GM12878 (cell line): ENCODE data around the gene CNR2. TPM values are rescaled to one million over a fixed set of nuclear protein-coding genes. Genes with fewer than 3 reads are reported as not detected.

Experiments
- ATAC-seq: fragments of 200-7000 bp; cut with Tn5 transposase; 3 replicates; pipeline ENCODE4 v1.9.1; 2020; ENCODE audit warnings: mild to moderate bottlenecking, moderate library complexity
- BruUV-seq: library from RNA; stranded (reverse); fragments of 400-500 nt; replicated peaks from 2 replicates; lab custom pipeline; 2021; lab: Mats Ljungman, UMichigan
- CTCF ChIA-PET: fragments of 300-600 bp; sonication (Branson Sonifier 250); formaldehyde crosslinking; extraction: SDS; loops from one replicate; lab custom pipeline; 2021; ENCODE audit warnings: inconsistent platforms; lab: Yijun Ruan, JAX
- POLR2A ChIA-PET: fragments of 350-600 bp; formaldehyde crosslinking; extraction: SDS; loops from one replicate; lab custom pipeline; 2021; ENCODE audit warnings: inconsistent platforms; lab: Charles Lee
- RAD21 ChIA-PET: fragments of 300-600 bp; sonication (Branson Sonifier 250); formaldehyde crosslinking; loops from one replicate; lab custom pipeline; 2023; ENCODE audit warnings: antibody characterized with exemption; ENCODE audit not compliant: unreplicated experiment; lab: Charles Lee
- SMC1A ChIA-PET: fragments of 300-600 bp; sonication (Branson Sonifier 250); formaldehyde crosslinking; loops from one replicate; lab custom pipeline; 2023; ENCODE audit not compliant: unreplicated experiment, uncharacterized antibody; lab: Charles Lee
- DNase-seq: peaks from one replicate; pipeline ENCODE4 v3.0.0-alpha.2; 2011; ENCODE audit warnings: low read depth, low spot score
- FAIRE-seq: peaks from 3 replicates; lab custom pipeline; 2011; peaks lifted over from hg19 to GRCh38; lab: Jason Lieb, UNC
- H2AFZ ChIP-seq: 2 replicates; pipeline ENCODE4 v1.6.0; 2011; ENCODE audit warnings: low read depth, low read length, control low read depth; ENCODE audit not compliant: control insufficient read depth
- H3K27ac ChIP-seq: 2 replicates; pipeline ENCODE4 v1.5.1; 2011; ENCODE audit warnings: control low read depth; ENCODE audit not compliant: control insufficient read depth, insufficient read depth
- H3K27me3 ChIP-seq, 2 experiments: replicated peaks in 1 of 2; 2 replicates each; pipeline versions ENCODE4 v1.6.0 to v1.6.1; 2011; ENCODE audit warnings: low read length in 1 of 2; ENCODE audit not compliant: control insufficient read depth in 2 of 2, insufficient read depth in 2 of 2
- H3K36me3 ChIP-seq, 2 experiments: 2 replicates each; pipeline ENCODE4 v1.5.1; 2011; ENCODE audit warnings: low read length in 1 of 2; ENCODE audit not compliant: control insufficient read depth in 2 of 2, insufficient read depth in 2 of 2
- H3K4me1 ChIP-seq: 2 replicates; pipeline ENCODE4 v1.6.1; 2011; ENCODE audit warnings: mild to moderate bottlenecking, low read length, moderate library complexity, mixed read lengths; ENCODE audit not compliant: control insufficient read depth, insufficient read depth
- H3K4me2 ChIP-seq: 2 replicates; pipeline ENCODE4 v1.6.0; 2011; ENCODE audit warnings: control low read depth; ENCODE audit not compliant: control insufficient read depth, insufficient read depth
- H3K4me3 ChIP-seq: fragments of 200-600 bp; sonication (generic); 2 replicates; pipeline ENCODE4 v1.5.1; 2016
- H3K79me2 ChIP-seq: 2 replicates; pipeline ENCODE4 v1.6.0; 2011; ENCODE audit warnings: low read length; ENCODE audit not compliant: control insufficient read depth, insufficient read depth
- H3K9ac ChIP-seq: 2 replicates; pipeline ENCODE4 v1.8.0; 2011; ENCODE audit warnings: low read length, control low read depth, mixed read lengths; ENCODE audit not compliant: control insufficient read depth, insufficient read depth
- H3K9me3 ChIP-seq: replicated peaks from 3 replicates; pipeline ENCODE4 v1.5.1; 2011; ENCODE audit warnings: mild to moderate bottlenecking, low read length; ENCODE audit not compliant: control insufficient read depth, insufficient read depth
- H4K20me1 ChIP-seq: 2 replicates; pipeline ENCODE4 v1.6.0; 2011; ENCODE audit not compliant: control insufficient read depth, insufficient read depth
- ATF2 ChIP-seq: IDR thresholded peaks from 2 replicates; pipeline ENCODE4 v1.6.1; 2012; ENCODE audit warnings: low read length, inconsistent platforms
- ESRRA ChIP-seq: IDR thresholded peaks from 2 replicates; pipeline ENCODE4 v1.6.1; 2012; ENCODE audit warnings: mild to moderate bottlenecking, low read length, improper control_type of control experiment
- HDAC6 ChIP-seq: fragments of 200-600 bp; sonication (generic); IDR thresholded peaks from one replicate; pipeline ENCODE4 v1.8.0; 2017; ENCODE audit warnings: antibody characterized with exemption; ENCODE audit not compliant: unreplicated experiment
- HDGF ChIP-seq: fragments of 450-650 bp; IDR thresholded peaks from 2 replicates; pipeline ENCODE4 v1.6.1; 2016; ENCODE audit warnings: antibody characterized with exemption
- IKZF1 ChIP-seq: fragments of 450-650 bp; conservative IDR thresholded peaks from 2 replicates; pipeline ENCODE4 v1.6.1; 2017; ENCODE audit warnings: antibody characterized with exemption, mild to moderate bottlenecking
- MEF2B ChIP-seq: fragments of 450-650 bp; IDR thresholded peaks from 2 replicates; pipeline ENCODE4 v1.6.1; 2018; ENCODE audit warnings: mild to moderate bottlenecking, moderate library complexity; ENCODE audit not compliant: partially characterized antibody, poor library complexity, severe bottlenecking
- MTA2 ChIP-seq: fragments of 450-650 bp; IDR thresholded peaks from 2 replicates; pipeline ENCODE4 v1.6.1; 2016; ENCODE audit warnings: low read depth, mild to moderate bottlenecking, moderate library complexity
- MXI1 ChIP-seq: fragments of 150-350 bp; IDR thresholded peaks from 2 replicates; pipeline ENCODE4 v1.6.1; 2011; ENCODE audit warnings: low read depth, mild to moderate bottlenecking, inconsistent platforms, low read length, improper control_type of control experiment
- SMC3 ChIP-seq: IDR thresholded peaks from 2 replicates; pipeline ENCODE4 v1.6.1; 2011; ENCODE audit warnings: low read length, improper control_type of control experiment, borderline replicate concordance
- STAT1 ChIP-seq: fragments of 450-650 bp; conservative IDR thresholded peaks from 2 replicates; pipeline ENCODE4 v1.6.1; 2014; ENCODE audit warnings: antibody characterized with exemption, mild to moderate bottlenecking
- WGBS: methylation state at CpG from one replicate; pipeline ENCODE4 v1.1.6; 2016; ENCODE audit warnings: low lambda C conversion rate; ENCODE audit not compliant: insufficient replicate concordance, insufficient coverage; ENCODE audit errors: missing lambda C conversion rate; 5-methylcytosine and 5-hydroxymethylcytosine counted together
- in situ Hi-C: fragments of 300-500 bp; cut with MboI; formaldehyde crosslinking; loops from 9 replicates; pipeline ENCODE4 v1.14.3; 2018; ENCODE audit warnings: mixed read lengths
- intact Hi-C: fragments of 100-400 bp; cut with micrococcal nuclease; formaldehyde crosslinking; loops from one replicate; pipeline ENCODE4 v1.14.2; 2022; ENCODE audit not compliant: unreplicated experiment
- polyA plus RNA-seq, 11 experiments: library from polyadenylated mRNA; depleted of rRNA in 4 of 11; unstranded in 6 of 11; stranded (reverse) in 5 of 11; fragments of >200 nt; fragmentation: Nextera tagmentation in 4 of 11; fragmentation: Illumina TruSeq in 1 of 11; extraction: Ambion mirVana in 4 of 11; extraction: Trizol in 1 of 11; gene quantifications; 1 replicate in 1 of 11; 2 replicates in 10 of 11; pipeline versions ENCODE4 v1.2.1 to v1.2.3, GENCODE V29; 2011 to 2016; ENCODE audit warnings: inconsistent platforms in 2 of 11, missing spikeins in 2 of 11, low read depth in 1 of 11
- total RNA-seq, 4 experiments: library from RNA; depleted of rRNA in 3 of 4; stranded (reverse); fragments of >200 nt in 3 of 4; fragmentation: Illumina TruSeq in 1 of 4; extraction: Trizol in 1 of 4; gene quantifications; 2 replicates each; pipeline versions ENCODE4 v1.2.1 to v1.2.3, GENCODE V29; 2013 to 2021
- TF ChIP-seq, protein P1 (sequence below): IDR thresholded peaks from 2 replicates; pipeline ENCODE4 v1.6.1; 2011; ENCODE audit warnings: low read depth, mild to moderate bottlenecking, low read length, moderate library complexity, borderline replicate concordance; ENCODE audit errors: extremely low read depth
- TF ChIP-seq, protein P2 (sequence below): IDR thresholded peaks from 2 replicates; pipeline ENCODE4 v1.6.1; 2012; ENCODE audit warnings: mild to moderate bottlenecking, low read depth, low read length
- TF ChIP-seq, protein P3 (sequence below): fragments of 150-350 bp; IDR thresholded peaks from 2 replicates; pipeline ENCODE4 v1.6.1; 2014; ENCODE audit warnings: mild to moderate bottlenecking, low read depth, low read length

Gene CNR2
- total and polyA plus RNA-seq, 10 of the 15 experiments (the other 5 are each of a cell fraction or from before 2014, with no cell fraction given), result 0.46 to 19.8 (median 12.2) TPM

- ATAC-seq, result no peak
- H3K79me2 ChIP-seq, result peaks cover 49% of the 10 kb centered on the region
- DNase-seq, result no peak
- ChIA-PET CTCF (interaction anchor here (1.6 to 10.5 kb wide), 2 partner anchors 14 to 93 kb away, joined by 11 to 109 read pairs; no protein-coding TSS in a partner anchor), SMC1A (interaction anchor here (1.3 kb wide), 1 partner anchor 14 kb away, joined by 3 read pairs; no protein-coding TSS in a partner anchor)
- peaks cover 48% of the 10 kb centered on the region for H3K4me1 ChIP-seq
- BruUV-seq, result no TSS peak
- 0 out of 2 replicates have a peak overlapping the region, but pooled peaks have one; percentile 44 for H3K4me2 ChIP-seq
- in situ Hi-C loops, result no loop called here
- peaks cover 0 to 5% of the 10 kb centered on the region in 2 experiments; a peak in 2 of 4 replicates for H3K36me3 ChIP-seq
- TF ChIP-seq, protein P1, sequence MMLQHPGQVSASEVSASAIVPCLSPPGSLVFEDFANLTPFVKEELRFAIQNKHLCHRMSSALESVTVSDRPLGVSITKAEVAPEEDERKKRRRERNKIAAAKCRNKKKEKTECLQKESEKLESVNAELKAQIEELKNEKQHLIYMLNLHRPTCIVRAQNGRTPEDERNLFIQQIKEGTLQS, result no peak
- TF ChIP-seq MEF2B (no peak), ATF2 (no peak), HDAC6 (no peak), MXI1 (no peak), MTA2 (no peak), HDGF (no peak), STAT1 (no peak), ESRRA (no peak), SMC3 (no peak), IKZF1 (no peak)
- TF ChIP-seq, protein P2, sequence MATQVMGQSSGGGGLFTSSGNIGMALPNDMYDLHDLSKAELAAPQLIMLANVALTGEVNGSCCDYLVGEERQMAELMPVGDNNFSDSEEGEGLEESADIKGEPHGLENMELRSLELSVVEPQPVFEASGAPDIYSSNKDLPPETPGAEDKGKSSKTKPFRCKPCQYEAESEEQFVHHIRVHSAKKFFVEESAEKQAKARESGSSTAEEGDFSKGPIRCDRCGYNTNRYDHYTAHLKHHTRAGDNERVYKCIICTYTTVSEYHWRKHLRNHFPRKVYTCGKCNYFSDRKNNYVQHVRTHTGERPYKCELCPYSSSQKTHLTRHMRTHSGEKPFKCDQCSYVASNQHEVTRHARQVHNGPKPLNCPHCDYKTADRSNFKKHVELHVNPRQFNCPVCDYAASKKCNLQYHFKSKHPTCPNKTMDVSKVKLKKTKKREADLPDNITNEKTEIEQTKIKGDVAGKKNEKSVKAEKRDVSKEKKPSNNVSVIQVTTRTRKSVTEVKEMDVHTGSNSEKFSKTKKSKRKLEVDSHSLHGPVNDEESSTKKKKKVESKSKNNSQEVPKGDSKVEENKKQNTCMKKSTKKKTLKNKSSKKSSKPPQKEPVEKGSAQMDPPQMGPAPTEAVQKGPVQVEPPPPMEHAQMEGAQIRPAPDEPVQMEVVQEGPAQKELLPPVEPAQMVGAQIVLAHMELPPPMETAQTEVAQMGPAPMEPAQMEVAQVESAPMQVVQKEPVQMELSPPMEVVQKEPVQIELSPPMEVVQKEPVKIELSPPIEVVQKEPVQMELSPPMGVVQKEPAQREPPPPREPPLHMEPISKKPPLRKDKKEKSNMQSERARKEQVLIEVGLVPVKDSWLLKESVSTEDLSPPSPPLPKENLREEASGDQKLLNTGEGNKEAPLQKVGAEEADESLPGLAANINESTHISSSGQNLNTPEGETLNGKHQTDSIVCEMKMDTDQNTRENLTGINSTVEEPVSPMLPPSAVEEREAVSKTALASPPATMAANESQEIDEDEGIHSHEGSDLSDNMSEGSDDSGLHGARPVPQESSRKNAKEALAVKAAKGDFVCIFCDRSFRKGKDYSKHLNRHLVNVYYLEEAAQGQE, result no peak
- TF ChIP-seq, protein P3, sequence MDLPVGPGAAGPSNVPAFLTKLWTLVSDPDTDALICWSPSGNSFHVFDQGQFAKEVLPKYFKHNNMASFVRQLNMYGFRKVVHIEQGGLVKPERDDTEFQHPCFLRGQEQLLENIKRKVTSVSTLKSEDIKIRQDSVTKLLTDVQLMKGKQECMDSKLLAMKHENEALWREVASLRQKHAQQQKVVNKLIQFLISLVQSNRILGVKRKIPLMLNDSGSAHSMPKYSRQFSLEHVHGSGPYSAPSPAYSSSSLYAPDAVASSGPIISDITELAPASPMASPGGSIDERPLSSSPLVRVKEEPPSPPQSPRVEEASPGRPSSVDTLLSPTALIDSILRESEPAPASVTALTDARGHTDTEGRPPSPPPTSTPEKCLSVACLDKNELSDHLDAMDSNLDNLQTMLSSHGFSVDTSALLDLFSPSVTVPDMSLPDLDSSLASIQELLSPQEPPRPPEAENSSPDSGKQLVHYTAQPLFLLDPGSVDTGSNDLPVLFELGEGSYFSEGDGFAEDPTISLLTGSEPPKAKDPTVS, result no peak
- TF ChIP-seq, all 136 proteins: peak for 0
- Histone ChIP-seq H3K4me3 (no peak overlapping the region; the same call in 1 of the 2 replicates), H3K9ac (no peak overlapping the region), H3K27ac (no peak overlapping the region), H2AFZ (no peak overlapping the region), H3K9me3 (no peaks in the 10 kb centered on the region; the same call in 2 of the 3 replicates), H3K27me3 (no peaks in the 10 kb centered on the region), H4K20me1 (no peaks in the 10 kb centered on the region)
- no peak for FAIRE-seq
- POLR2A ChIA-PET, result interaction anchor here (0.7 kb wide), 1 partner anchor 280 kb away, joined by 4 read pairs; no protein-coding TSS in a partner anchor
- RAD21 ChIA-PET, result interaction anchor here (1.0 to 2.3 kb wide), 3 partner anchors 11 to 91 kb away, joined by 3 to 15 read pairs (median 4); partner anchors contain the start of gene CNR2
- WGBS, result 56% methylated on average over 69 of the region's 92 CpGs
- intact Hi-C loops, result no loop called here
These were observed 10.6 kb downstream of the CNR2 start for GRCh38 chr1:23902321-23903278.
